ENCODE results near the gene XRCC4.

XRCC4 gene

GRCh38 chr5:83097689-83098231 lies 20.4 kb downstream of the XRCC4 start:
- no peak for TF ChIP-seq CTCF (IDR thresholded peaks at IDR 0.05; ENCODE audit: low read depth, low read length, missing control alignments)
- no peak overlapping the region for H3K4me3 ChIP-seq (replicated peaks; ENCODE audit: low read depth, low read length)
- no peak for DNase-seq (ENCODE audit: extremely low read depth, low read depth)

GRCh38 chr5:83099001-83099400 lies 21.7 kb downstream of the XRCC4 start:
- no peak for TF ChIP-seq CTCF (IDR thresholded peaks at IDR 0.05; ENCODE audit: low read depth, low read length, missing control alignments)
- DNase-seq (ENCODE audit: extremely low read depth, low read depth): no peak
- H3K4me3 ChIP-seq (replicated peaks; ENCODE audit: low read depth, low read length): no peak overlapping the region

GRCh38 chr5:83099445-83099844 lies 22.1 kb downstream of the XRCC4 start:
- no peak for TF ChIP-seq CTCF (IDR thresholded peaks at IDR 0.05; ENCODE audit: low read depth, low read length, missing control alignments)
- DNase-seq (ENCODE audit: extremely low read depth, low read depth): no peak
- no peak overlapping the region for H3K4me3 ChIP-seq (replicated peaks; ENCODE audit: low read depth, low read length)

GRCh38 chr5:83101514-83101913 lies 24.2 kb downstream of the XRCC4 start:
- no peak overlapping the region for H3K4me3 ChIP-seq (replicated peaks; ENCODE audit: low read depth, low read length)
- TF ChIP-seq CTCF (IDR thresholded peaks at IDR 0.05; ENCODE audit: low read depth, low read length, missing control alignments): no peak
- no peak for DNase-seq (ENCODE audit: extremely low read depth, low read depth)

GRCh38 chr5:83102364-83102980 lies 25.1 kb downstream of the XRCC4 start:
- no peak for DNase-seq (ENCODE audit: extremely low read depth, low read depth)
- TF ChIP-seq CTCF (IDR thresholded peaks at IDR 0.05; ENCODE audit: low read depth, low read length, missing control alignments): no peak

GRCh38 chr5:83104021-83104420 lies 26.7 kb downstream of the XRCC4 start:
- no peak overlapping the region for H3K4me3 ChIP-seq (replicated peaks; ENCODE audit: low read depth, low read length)
- TF ChIP-seq CTCF (IDR thresholded peaks at IDR 0.05; ENCODE audit: low read depth, low read length, missing control alignments): no peak
- DNase-seq (ENCODE audit: extremely low read depth, low read depth): no peak

More at GRCh38 chr5:83102364-83102980, 25.1 kb downstream of the XRCC4 start:
- no peak overlapping the region for H3K4me3 ChIP-seq (replicated peaks; ENCODE audit: low read depth, low read length)
